HEK293T (cell line): ENCODE measurements around the gene PRKCZ.

Experiments used
- CTBP1 ChIP-seq: fragments of 450-650 bp; IDR thresholded peaks from 2 replicates; pipeline ENCODE4 v1.6.1; 2016; ENCODE audit warnings: borderline replicate concordance
- SP1 ChIP-seq: fragments of 450-650 bp; IDR thresholded peaks from 2 replicates; pipeline ENCODE4 v1.6.1; 2017
- SUZ12 ChIP-seq: fragments of 450-650 bp; IDR thresholded peaks from 2 replicates; pipeline ENCODE4 v1.6.1; 2016; ENCODE audit warnings: mild to moderate bottlenecking
- TARDBP ChIP-seq: fragments of 450-650 bp; IDR thresholded peaks from 2 replicates; pipeline ENCODE4 v1.6.1; 2016

DNA sequence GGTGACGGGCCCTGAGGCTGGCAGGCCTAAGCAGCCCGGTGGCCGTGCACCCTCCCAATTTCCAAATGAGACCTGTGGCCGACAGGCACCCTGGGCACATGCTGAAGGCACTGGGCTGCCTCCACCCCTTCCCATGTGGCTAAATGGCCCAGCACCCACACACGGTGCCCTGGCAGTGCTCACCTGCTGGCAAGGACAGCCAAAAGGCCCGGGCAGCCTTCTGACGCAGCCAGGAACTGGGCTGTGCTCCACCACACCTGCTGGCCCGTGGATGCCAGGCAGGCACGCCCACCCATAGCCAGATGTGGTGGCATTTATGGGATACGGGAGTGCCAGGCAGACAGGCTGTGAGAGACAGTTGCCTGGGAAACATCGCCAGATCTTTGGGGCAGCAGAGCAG, 148.4 kb downstream of the PRKCZ start:
- TF ChIP-seq TARDBP = no peak
- no peak for TF ChIP-seq SUZ12
- TF ChIP-seq CTBP1 = no peak
- TF ChIP-seq SP1 = no peak
